BE2C (cell line): ENCODE measurements around the gene PRR23C.

ENCODE experiments used
- DNase-seq: peaks from one replicate; pipeline ENCODE4 v3.0.0-alpha.2; 2020
- H3K27me3 ChIP-seq: fragments of 250-450 bp; sonication (Bioruptor Pico); 2 replicates; pipeline ENCODE4 v1.5.1; 2020; ENCODE audit warnings: mild to moderate bottlenecking
- H3K36me3 ChIP-seq: fragments of 250-450 bp; sonication (Bioruptor Pico); 2 replicates; pipeline ENCODE4 v1.5.1; 2020; ENCODE audit warnings: mild to moderate bottlenecking
- H3K4me1 ChIP-seq: fragments of 250-450 bp; sonication (Bioruptor Pico); 2 replicates; pipeline ENCODE4 v1.5.1; 2020
- H3K4me3 ChIP-seq: 2 replicates; pipeline ENCODE4 v1.5.1; 2011; ENCODE audit warnings: low read depth, low read length
- H3K9me3 ChIP-seq: fragments of 250-450 bp; sonication (Bioruptor Pico); 2 replicates; pipeline ENCODE4 v1.5.1; 2020
- CTCF ChIP-seq: IDR thresholded peaks from 2 replicates; pipeline ENCODE4 v1.5.1; 2012; ENCODE audit warnings: mild to moderate bottlenecking, low read depth, low read length

PRR23C gene

DNA sequence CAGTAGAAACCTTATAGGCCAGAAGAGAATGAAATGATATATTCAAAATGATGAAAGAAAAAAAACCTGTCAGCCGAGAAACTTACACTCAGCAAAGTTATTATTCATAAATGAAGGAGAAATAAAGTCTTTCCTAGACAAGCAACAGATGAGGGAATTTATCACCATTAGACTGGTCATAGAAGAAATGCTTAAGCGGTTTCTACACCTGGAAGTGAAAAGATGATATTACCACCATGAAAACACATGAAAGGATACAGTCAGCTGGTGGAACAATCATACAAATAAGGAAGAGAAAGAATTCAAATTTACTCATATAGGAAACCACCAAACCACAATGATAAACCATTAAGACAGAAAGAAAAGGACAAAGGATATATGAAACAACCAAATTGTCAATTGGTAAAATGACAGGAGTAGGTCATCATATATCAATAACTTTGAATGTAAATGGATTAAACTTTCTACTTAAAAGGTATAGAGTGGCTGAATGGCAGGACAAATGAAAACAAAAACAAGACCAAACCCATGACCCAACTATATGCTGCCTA is 29.9 kb upstream of the PRR23C start:
- Histone ChIP-seq H3K27me3 (no peaks in the 10 kb centered on the region), H3K9me3 (no peaks in the 10 kb centered on the region), H3K4me1 (no peaks in the 10 kb centered on the region), H3K36me3 (no peaks in the 10 kb centered on the region), H3K4me3 (no peak overlapping the region)
- DNase-seq: no peak
- no peak for TF ChIP-seq CTCF

DNA sequence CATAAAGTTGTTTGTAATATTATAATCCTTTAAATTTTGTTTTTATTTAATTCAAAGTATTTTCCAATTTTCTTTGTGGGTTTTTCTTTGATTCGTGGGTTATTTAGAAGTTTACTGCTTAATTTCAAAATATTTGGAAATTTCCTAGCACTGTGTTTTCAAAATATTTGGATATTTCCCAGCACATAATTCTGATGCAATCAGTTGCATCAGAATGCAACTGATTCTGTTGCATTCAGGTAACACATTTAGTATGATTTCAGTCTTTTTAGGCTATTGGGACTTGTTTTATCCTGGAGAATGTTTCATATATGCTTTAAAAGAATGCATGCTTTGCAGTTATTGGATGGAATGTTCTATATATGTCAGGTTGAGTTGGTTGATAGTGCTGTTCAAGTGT is 18.2 kb upstream of the PRR23C start:
- Histone ChIP-seq H3K27me3 (no peaks in the 10 kb centered on the region; the same call in 1 of the 2 replicates), H3K4me3 (no peak overlapping the region), H3K36me3 (no peaks in the 10 kb centered on the region), H3K4me1 (no peaks in the 10 kb centered on the region), H3K9me3 (no peaks in the 10 kb centered on the region)
- TF ChIP-seq CTCF: no peak
- DNase-seq: no peak

- TF ChIP-seq CTCF: no peak
- Histone ChIP-seq H3K27me3 (no peaks in the 10 kb centered on the region), H3K36me3 (no peaks in the 10 kb centered on the region), H3K4me1 (no peaks in the 10 kb centered on the region), H3K4me3 (no peak overlapping the region), H3K9me3 (no peaks in the 10 kb centered on the region)
- DNase-seq: no peak
Observed at GRCh38 chr3:139052802-139053600, 8.3 kb upstream of the PRR23C start.

GRCh38 chr3:139043554-139044365 is 932 bp downstream of the PRR23C start:
- no peak for TF ChIP-seq CTCF

DNA sequence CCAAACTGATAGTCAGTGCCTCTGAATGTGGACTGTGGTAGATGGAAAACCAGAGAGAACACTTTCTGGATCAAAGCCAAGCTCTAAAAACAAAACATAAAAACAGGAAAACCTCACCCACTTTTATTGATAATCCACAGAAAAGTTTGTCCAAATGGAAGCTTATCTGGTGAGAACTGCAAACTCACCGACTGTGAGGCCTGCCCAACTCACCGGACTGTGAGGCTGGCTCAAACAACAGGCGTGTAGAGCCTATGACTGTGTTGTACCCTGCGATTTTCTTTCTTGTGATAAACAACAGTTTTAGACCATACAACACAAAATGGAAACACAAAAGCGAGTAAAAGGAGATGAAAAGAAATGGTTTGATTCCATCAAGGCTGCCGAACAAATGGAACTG is 7.2 kb downstream of the PRR23C start:
- DNase-seq: no peak
- H3K36me3 ChIP-seq: no peaks in the 10 kb centered on the region
- no peak overlapping the region for H3K4me3 ChIP-seq
- no peak for TF ChIP-seq CTCF
- H3K9me3 ChIP-seq: no peaks in the 10 kb centered on the region
- H3K27me3 ChIP-seq: no peaks in the 10 kb centered on the region
- H3K4me1 ChIP-seq: no peaks in the 10 kb centered on the region

More at GRCh38 chr3:139043554-139044365, 932 bp downstream of the PRR23C start:
- no peak for DNase-seq
- H3K9me3 ChIP-seq: no peaks in the 10 kb centered on the region
- no peaks in the 10 kb centered on the region for H3K27me3 ChIP-seq
- H3K4me3 ChIP-seq: no peak overlapping the region
- no peaks in the 10 kb centered on the region for H3K4me1 ChIP-seq
- no peaks in the 10 kb centered on the region for H3K36me3 ChIP-seq
